ENCODE measurements around the gene ATP4A.
"Not testable (repeated sequence)": the region's sequence is repeated elsewhere in the genome, so short reads cannot be mapped to it uniquely, and the experiment has no call there.

Gene ATP4A

DNA sequence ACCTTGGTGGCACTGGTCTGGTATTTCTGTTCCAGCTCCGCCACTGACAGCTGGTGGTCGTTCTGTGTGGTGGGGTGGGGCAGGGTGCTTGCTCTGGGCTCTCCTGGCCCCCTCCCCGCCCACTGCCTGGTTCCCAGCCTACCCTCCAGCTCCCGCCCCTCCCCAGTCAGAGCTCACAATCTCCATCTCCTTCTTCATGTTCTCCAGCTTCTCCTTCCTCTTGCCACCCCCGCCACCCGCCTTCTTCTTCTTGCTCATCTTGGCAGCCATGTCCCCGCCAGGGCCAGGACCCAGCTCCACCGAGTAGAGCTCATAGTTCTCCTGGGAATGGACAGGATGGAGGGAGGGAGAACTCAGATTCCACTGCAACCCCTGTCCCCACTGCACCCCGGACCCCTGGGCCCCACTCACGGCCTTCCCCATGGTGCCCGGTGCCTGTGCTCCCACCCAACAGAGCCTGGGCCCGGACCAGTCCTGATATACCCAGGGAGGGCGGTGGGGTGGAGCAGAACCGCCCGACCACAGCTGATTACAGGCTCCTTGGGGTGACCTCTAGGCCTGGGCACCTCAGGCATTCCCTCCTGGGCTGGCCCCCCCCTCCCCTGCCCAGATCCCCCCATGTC, at the start of gene ATP4A:
TSS of gene ATP4A (minus strand) at position 452 of the 623 bp plus-strand sequence. CDS start at position 423, 29 bp downstream.
- DNase-seq = no peak

DNA sequence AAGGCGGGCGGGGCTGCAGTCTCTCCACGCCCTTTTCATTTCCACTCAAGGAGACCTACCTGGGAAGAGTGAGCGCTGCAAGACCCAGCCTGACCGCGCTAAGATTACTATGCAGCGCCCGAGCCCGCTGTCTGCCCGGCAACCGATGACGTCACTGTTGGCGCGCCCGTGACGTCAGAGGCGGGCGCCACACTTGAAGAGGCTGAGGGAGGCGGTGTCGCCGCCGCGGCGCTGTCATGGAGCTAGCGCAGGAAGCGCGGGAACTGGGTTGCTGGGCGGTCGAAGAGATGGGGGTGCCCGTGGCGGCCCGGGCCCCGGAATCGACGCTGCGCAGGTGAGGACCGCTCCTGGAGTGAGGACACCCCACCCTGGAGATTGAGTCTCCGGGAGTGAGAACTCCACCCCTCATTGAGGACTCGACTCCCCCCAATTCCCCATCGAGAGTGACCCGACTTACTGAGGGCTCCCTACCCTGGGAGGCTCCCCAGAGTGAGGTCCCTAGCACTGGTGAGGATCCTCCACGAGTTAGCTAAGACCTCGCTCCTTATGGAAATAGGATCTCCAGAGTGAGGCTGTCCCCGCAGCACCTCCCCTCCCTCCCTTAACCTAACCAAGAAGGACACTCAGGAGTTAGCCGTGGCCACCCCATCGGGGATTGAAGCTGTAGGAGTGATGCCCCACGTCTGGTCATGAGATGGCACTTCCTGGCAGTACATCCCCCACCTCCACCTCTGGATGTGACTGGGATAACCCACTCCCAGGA, 49.3 kb upstream of the ATP4A start, which contains the start of gene HAUS5:
TSS of gene HAUS5 (plus strand) at position 177 of the 763 bp plus-strand sequence. CDS start at position 237, 60 bp downstream.
- peak; percentile 75 for DNase-seq

DNA sequence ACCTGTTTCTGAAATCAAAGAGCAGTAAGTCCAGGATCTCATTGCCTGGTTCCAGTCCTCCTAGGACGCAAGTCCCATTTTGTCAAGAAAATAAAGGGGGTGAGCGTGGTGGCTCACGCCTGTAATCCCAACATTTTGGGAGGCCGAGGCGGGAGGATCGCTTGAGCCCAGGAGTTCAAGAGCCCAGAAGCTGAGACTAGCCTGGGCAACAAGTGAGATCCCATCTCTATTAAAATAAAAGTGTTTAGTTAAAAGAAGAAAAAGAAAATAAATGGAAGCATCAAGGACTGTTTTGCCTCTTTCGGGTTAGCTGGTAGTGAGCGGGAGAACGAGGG, 48.7 kb upstream of the ATP4A start:
- no peak for DNase-seq

DNA sequence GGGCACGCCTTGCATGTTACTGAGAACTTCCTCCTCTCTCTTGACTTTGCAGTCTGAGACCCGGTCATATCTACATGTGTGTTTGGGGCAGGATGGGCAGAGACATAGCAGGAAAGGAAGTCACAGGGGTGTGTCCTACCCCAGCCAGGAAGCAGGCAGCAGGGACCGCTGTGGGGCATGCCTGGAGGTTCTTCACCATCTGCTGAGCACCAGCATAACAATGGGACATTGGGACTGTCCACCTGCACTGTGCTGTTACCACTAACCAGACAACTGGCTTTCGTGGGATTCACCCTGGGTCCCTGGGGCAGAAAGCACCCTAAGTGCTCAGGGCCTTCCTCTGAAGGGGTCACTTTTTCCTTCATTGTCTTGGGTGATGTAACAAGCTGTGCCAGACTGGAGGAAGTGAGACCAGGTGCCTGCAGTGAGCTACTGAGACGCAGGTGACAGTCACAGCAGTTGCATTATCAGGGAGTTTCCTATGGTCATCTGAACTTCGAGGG, 46.4 kb upstream of the ATP4A start:
- DNase-seq = no peak

DNA sequence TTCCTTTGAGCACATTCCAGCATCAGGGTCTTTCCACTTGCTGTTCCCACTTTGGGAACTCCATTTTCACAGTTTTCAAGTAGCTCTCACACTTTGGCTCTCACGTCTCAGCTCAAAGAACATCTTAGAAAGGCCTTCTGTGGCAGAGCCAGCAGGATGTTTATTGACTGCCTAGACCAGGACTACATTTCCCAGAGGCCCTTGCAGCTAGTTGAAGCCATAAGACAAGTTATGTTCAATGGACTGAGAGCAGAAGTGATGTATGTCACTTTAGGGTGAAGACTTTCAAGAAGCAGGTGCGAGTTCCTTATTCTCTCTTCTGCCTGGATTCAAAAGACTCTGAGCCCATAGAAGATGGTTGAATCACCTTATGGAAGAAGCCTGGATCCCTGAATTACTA, 44.8 kb upstream of the ATP4A start:
- DNase-seq = no peak

DNA sequence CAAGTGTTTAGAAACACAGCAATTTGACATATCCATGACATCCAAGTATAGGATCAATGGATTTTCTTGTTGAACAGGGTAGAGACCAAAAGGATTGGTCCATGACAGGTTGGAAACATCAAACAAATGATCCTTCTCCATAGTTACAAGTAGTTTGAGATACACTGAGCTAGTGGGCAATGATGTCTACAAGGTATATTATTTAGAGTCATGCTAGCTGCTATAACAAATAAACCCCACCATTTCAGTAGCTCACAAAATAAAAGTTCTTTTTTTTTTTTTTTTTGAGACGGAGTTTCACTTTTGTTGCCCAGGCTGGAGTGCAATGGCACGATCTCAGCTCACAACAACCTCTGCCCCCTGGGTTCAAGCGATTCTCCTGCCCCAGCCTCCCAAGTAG, 44.2 kb upstream of the ATP4A start:
- DNase-seq = no peak

DNA sequence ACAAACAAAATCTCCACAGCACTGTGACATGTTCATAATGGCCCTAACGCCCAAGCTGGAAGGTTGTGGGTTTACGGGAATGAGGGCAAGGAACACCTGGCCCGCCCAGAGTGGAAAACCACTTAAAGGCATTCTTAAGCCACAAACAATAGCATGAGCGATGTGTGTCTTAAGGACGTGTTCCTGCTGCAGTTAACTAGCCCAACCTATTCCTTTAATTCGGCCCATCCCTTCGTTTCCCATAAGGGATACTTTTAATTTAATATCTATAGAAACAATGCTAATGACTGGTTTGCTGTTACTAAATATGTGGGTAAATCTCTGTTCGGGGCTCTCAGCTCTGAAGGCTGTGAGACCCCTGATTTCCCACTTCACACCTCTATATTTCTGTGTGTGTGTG, 43.7 kb upstream of the ATP4A start:
- not testable (repeated sequence) for DNase-seq

DNA sequence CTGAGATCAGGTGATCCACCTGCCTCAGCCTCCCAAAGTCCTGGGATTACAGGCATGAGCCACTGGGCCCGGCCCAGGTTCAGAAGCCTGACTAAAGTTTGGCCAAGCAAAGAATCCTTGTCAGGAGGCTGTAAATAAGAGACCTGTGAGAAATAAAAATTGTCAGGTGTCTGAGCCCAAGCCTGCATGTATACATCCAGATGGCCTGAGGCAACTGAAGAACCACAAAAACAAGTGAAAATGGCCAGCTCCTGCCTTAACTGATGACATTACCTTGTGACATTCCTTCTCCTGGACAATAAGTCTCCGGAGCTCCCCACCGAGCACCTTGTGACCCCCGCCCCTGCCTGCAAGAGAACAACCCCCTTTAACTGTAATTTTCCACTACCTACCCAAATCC, 41.0 kb upstream of the ATP4A start:
- DNase-seq = not testable (repeated sequence)

DNA sequence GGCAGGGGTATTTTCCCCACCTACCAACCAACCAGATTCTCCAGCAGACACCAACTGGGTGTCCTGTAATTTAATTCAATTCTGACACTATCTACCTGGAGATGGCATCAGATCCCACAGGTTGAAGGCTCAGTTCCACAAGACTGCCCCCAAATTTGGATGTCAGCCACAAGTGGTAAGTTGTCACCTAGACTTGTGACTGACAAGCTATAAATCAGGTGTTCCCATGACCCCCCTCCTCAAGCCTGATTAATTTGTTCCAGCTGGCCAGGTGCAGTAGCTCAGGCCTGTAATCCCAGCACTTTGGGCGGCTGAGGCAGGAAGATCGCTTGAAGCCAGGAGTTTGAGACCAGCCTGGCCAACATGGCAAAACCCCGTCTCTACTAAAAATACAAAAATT, 38.5 kb upstream of the ATP4A start:
- no peak for DNase-seq

DNA sequence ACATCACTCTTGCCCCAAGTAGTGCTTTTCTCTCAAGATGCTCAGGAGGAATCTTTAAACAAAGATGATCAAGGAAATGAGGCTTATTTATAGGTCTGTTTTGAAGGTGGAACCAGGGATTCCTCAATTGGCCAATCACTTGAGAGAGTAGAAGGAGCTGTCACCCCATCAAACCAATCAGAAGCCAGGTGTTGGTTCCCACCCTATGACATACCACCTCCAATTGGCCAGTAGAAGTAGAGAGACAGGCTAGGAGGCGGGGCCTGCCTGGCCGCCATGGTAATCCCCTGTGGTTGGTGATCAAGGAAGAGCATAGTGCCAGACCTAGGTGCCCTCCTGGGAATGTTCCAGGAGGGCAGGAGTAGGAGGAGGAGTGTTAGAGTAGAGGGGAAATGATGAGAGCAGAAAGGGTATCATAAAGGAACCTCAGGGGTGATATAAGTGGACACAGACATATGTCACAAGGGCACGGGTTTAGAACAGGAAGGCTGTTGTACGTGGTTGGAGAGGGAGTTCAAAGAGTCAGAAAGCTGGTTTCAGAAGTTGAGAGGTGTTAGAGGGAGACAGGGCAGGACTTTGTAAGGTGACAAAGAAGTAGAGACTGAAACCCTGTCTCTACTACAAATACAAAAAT, 33.0 kb upstream of the ATP4A start:
- DNase-seq = no peak

DNA sequence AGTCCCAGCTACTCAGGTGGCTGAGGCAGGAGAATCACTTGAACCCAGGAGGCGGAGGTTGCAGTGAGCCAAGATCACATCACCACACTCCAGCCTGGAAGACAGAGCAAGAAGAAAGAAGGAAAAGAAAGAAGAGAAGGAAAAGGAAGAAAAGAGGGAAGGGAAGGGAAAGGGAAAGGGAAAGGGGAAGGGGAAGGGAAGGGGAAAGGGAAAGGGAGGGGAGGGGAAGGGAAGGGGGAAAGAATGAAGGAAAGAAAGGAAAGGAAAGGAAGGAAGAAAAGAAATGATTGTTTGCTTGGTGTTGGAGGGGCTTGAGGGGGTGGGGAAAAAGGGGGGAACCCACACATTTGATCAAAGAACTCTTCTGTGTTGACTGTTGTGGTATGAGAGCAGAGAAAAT, 32.5 kb upstream of the ATP4A start:
- no peak for DNase-seq

DNA sequence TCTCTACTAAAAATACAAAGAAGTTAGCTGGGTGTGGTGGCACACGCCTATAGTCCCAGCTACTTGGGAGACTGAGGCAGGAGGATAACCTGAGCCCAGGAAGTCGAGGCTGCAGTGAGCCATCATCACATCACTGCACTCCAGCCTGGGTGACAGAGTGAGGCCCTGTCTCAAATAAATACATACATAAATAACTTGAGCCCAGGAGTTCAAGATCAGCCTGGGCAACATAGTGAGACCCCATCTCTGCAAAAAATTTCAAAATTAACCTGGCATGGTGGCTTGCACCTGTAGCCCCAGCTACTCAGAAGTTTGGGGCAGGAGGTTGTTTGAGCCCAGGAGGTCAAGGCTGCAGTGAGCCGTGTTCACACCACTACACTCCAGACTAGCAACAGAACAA, 31.6 kb upstream of the ATP4A start:
- not testable (repeated sequence) for DNase-seq

DNA sequence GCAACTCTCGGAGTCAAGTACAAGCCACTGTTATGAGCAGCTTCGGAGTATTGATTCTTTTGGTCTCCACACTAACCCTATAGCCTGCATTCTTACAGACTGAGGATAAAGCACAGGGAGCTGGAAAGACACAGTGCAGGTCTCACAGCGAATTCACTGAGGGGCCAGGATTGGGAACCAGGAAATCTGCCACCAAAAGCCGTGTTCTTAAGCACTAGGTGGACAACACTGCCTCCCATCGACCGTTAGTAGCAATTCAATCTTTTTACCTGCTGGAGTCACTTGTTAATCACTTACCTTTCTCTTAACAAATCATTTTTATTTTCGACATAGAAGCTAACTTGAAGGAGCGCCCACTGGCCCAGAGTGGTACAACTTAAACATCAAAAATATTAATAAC, 28.8 kb upstream of the ATP4A start:
- no peak for DNase-seq

DNA sequence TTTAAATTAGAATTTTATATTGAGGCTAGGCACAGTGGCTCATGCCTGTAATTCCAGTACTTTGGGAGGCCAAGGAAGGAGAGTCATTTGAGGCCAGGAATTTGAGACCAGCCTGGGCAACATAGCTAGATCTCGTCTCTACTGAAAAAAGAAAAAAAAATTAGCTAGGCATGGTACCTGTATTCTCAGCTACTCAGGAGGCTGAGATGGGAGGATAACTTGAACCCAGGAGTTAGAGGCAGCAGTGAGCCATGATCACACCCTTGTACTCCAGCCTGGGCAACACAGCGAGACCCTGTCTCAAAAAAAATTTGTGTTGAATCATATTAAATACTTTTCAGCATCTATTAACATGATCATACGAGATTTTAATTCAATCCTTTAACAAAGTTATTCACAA, 27.4 kb upstream of the ATP4A start:
- DNase-seq = no peak

DNA sequence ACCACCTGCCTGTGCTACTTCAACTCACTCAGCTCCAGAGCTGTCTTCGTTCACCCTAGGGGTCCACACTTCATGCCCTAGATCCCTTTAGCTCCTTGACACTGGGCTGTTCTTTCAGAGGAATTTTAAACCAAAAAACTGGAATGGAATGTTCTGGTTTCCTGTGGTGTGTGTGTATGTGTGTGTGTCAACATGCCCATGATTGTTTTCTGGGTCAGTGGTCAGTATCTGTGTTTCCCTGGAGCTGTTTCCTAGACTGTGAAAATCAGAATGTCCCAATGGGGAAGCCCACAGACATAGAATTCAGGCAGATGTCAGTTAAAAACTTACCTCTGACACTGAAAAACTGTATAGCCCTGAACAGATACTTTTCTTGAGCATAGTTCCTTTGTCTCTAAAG, 23.9 kb upstream of the ATP4A start:
- no peak for DNase-seq

DNA sequence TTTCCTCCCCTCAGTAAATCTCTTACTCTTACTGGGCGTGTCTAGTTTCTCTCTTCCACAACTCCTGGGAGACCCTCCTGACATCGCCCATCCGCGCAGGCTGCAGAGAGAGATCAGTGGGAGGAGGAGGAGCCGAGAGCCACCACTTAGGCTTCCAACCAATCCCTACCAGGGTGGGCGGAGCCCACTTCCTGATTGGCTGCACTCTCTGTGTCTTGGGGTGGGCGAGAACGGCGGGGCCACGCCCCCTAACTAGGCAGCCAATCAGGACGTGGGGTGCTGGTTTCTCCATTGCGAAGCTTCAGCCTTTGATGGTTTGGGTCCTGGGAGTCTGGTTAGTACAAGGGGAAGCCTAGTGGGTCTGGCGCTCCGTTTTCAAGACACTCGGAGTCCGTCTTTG, 22.4 kb upstream of the ATP4A start, which contains the start of gene PMIS2:
TSS of gene PMIS2 (plus strand) at position 326 of the 400 bp plus-strand sequence. CDS start 87 bp downstream, outside the sequence.
- no peak for DNase-seq

DNA sequence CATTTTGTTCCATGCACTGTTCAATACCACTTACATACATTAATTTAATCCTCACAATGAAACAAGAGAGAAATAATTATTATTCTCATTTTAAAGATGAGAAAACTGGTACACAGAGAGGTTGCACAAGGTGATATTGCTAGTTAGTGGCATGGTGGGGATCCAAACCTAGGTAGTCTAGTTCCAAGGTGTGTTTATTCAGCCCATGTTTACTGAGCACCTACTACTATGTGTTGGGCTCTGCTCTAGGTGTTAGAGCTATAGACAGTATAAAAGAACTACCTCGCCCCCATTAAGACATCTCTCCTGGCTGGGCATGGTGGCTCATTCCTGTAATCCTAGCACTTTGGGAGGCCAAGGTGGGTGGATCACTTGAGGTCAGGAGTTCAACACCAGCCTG, 19.3 kb upstream of the ATP4A start:
- DNase-seq = no peak

DNA sequence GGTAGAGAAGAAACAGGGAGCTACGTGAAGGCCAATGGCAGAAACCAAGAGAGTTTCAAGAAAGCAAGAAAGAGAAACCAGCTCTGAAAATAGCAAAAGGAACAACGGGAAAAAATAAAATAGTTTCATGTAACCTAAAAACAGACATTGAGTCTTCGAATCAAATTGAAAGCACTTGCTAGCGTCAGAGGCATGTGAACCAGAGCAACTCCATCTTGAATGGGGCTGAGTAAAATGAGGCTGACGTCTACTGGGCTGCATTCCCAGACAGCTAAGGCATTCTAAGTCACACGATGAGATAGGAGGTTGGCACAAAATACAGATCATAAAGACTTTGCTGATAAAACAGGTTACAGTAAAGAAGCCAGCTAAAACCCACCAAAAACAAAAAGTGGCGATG, 15.2 kb upstream of the ATP4A start:
- no peak for DNase-seq

DNA sequence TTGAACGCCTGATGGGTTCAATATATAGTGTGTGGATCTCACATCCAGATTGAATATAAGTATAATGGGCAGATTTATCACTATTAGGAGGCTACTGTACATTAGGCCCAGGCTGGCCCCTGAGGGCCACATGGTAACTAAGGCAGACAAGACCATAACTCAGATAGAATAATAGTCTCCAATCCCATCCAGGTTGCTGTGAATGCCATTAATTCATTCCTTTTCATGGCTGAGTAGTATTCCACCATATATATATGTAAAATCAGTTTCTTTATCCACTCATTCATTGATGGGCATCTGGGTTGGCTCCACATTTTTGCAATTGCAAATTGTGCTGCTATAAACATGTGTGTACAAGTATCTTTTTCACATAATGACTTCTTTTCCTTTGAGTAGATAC, 14.5 kb upstream of the ATP4A start:
- no peak for DNase-seq

DNA sequence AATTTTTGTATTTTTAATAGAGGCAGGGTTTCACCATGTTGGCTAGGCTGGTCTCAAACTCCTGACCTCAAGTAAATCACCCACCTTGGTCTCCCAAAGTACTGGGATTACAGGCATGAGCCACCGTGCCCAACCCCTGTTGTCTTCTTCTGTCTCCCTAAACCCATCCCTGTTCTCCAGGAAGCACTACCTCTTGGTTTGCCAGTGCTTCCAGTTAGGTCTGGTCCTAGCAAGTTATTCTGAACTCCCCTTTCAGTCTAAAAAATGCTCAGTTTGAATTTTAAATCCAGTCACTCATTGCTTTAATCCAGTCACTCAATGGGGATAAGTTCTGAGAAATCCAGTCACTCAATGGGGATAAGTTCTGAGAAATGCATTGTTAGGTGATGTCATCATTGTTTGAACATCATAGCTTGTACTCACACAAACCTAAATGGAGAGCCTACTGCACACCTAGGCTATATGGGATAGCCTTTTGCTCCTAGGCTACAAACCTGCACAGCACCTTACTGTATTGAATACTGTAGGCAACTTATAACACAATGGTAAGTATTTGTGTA, 8.0 kb upstream of the ATP4A start:
- no peak for DNase-seq

DNA sequence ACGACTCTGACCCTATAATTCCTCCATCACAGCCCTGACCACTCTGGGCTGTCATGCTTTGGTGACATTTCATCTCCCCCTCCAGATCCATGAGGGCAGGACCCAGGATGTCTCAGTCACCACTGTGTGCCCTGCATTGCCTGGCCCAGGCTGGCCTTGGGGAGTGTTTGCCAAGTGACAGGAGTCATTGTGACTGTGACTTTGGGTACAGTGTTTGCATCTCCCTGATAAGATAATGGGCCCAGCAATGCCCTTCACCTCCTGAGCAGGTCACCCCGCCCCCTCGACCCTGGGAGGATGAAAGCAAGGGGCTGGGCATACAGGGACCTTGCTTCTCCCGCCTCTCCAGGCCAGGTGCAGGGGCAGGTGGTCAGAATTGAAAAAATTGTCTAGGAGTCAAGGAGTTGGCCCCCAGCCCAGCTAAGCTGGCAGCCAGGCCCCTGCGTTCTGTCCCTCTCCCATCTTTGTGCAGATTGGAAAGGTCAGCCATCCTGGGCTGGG, 5.9 kb upstream of the ATP4A start:
- no peak for DNase-seq

DNA sequence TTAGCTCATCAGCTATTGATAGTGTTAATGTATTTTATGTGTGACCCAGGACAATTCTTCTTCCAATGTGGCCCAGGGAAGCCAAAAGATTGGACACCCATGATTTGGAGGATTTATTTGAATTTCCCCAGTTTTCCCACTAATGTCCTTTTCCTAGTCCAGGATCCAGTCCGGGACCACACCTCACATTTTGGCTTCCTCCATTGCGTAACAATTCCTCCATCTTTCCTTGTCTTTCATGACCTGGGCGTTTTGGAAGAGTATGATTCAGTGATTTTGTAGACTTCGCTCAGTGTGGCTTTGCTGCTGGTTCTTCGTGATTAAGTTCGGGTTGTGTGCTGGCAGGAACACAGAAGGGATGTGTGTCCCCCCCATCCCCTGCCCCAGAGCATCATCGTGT, 3.3 kb upstream of the ATP4A start:
- no peak for DNase-seq
